HTR-8/SVneo (cell line): Measurements from ENCODE around the gene CRYBB3.
A peak's percentile ranks its signal among the peaks of the same experiment; 100 is the strongest.
"Not testable (repeated sequence)": the region's sequence is repeated elsewhere in the genome, so short reads cannot be mapped to it uniquely, and the experiment has no call there.

Experiments used
- DNase-seq: peaks from one replicate; pipeline ENCODE4 v3.0.0; 2011; ENCODE audit warnings: low spot score, mixed read lengths; ENCODE audit not compliant: insufficient read length
- FAIRE-seq: peaks from 2 replicates; lab custom pipeline; 2011; peaks lifted over from hg19 to GRCh38; lab: Jason Lieb, UNC

Gene CRYBB3

GRCh38 chr22:25235547-25236290 lies 36.1 kb downstream of the CRYBB3 start:
- DNase-seq: peak; percentile 95
- FAIRE-seq: no peak

GRCh38 chr22:25236417-25236816 lies 36.8 kb downstream of the CRYBB3 start:
- DNase-seq (no peak), FAIRE-seq (no peak)

- no peak for FAIRE-seq
- DNase-seq: no peak
Observed at GRCh38 chr22:25237503-25237902, 37.8 kb downstream of the CRYBB3 start.

GRCh38 chr22:25238058-25238457 lies 38.4 kb downstream of the CRYBB3 start:
- not testable (repeated sequence) for FAIRE-seq, DNase-seq

- DNase-seq, FAIRE-seq: not testable (repeated sequence)
Observed at GRCh38 chr22:25255169-25255568, 55.5 kb downstream of the CRYBB3 start.
